D721Med (cell line): Measurements from ENCODE around the gene CADPS.

ENCODE experiments used
- DNase-seq: peaks from one replicate; pipeline ENCODE4 v3.0.0; 2011; ENCODE audit warnings: low spot score; ENCODE audit not compliant: insufficient read length
- FAIRE-seq: peaks from 2 replicates; lab custom pipeline; 2011; peaks lifted over from hg19 to GRCh38; lab: Jason Lieb, UNC
- CTCF ChIP-seq: IDR thresholded peaks from 2 replicates; pipeline ENCODE4 v1.5.1; 2012; ENCODE audit warnings: mild to moderate bottlenecking, control low read depth; ENCODE audit not compliant: insufficient read depth; ENCODE audit errors: missing control alignments

The CADPS gene

GRCh38 chr3:62602987-62603386 lies 272.2 kb downstream of the CADPS start:
- FAIRE-seq (peak; percentile 84), DNase-seq (no peak)
- TF ChIP-seq CTCF, result no peak

DNA sequence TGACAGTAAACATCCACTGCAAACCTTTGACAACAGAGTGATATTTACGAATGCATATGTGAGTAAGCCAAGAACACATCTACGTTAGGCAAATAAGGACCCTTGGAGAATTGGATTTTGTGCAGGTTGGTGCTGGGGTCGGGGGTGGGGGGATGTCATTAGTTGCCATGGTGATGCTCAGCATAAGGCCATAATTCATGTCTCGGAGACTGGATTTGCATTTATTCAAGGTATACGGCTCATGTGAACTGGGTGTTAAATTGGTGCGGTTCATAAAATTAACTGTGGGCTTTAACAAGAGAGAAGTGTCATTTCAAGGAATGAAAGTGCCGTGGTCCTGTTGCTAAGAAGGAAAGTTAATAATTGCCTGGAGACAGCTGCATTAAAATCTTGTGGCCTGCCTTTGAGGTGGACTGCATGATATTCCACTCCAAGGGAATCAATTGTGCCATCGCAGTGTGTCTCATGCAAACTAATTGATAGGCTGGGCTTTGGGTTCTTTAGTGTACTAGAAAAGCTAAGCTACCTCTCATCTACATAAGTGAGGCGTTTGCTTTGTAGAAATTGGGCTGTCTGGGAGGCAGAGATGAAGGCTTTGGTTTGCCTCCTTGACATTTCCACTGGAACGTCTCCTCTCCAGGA lies 273.0 kb downstream of the CADPS start:
- no peak for TF ChIP-seq CTCF
- FAIRE-seq (peak; percentile 68), DNase-seq (no peak)

- no peak for DNase-seq
- FAIRE-seq, result peak; percentile 82
- no peak for TF ChIP-seq CTCF
Observed at GRCh38 chr3:62601238-62602070, 273.8 kb downstream of the CADPS start.

DNA sequence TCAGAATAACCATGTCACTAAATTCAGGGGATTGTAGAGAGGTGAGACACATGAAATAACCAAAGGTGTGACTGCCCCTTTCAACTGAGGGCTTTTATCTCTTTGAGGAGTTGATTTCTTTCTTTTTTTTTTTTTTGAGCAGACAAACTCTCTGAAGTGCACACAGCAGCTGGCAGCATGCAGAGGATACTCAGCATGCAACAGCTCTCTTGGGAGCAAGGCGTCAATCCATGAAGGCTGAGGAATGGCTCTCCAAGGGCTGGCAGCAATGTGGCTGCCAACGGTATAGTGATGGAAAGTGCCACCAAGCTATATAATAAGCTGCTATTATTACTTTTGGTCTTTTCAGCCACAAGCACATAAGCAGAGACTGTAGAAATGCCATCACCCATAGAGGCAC lies 275.2 kb downstream of the CADPS start:
- DNase-seq (no peak), FAIRE-seq (no peak)
- TF ChIP-seq CTCF, result no peak

- DNase-seq (no peak), FAIRE-seq (no peak)
- no peak for TF ChIP-seq CTCF
Observed at GRCh38 chr3:62597491-62597890, 277.7 kb downstream of the CADPS start.

DNA sequence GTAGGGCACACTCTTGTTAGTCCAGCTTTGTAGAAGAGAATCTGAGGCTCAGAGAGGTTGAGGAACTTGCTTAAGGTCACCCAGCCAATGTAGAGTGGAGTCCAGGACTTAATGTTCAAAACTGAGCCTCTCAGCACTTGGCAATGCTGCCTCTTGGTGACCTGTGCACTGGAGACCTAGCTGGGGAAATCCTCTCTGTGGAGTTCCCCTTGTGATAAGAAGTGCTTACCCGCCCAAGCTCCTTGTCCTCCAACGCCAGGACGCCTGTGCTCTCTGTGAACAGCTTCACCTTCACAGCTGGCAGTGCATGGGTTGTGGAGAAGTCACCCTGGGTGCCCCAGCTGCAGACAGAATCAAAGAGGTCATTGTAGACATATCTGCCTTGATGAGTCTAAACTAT lies 282.8 kb downstream of the CADPS start:
- no peak for FAIRE-seq
- TF ChIP-seq CTCF, result no peak

GRCh38 chr3:62589078-62589477 lies 286.1 kb downstream of the CADPS start:
- DNase-seq, result no peak
- FAIRE-seq, result no peak
- no peak for TF ChIP-seq CTCF

More for the DNA sequence above, 282.8 kb downstream of the CADPS start:
- DNase-seq, result no peak
